OCI-LY7 (cell line): Measurements from ENCODE around the gene NACC1. TPM values are rescaled to one million over a fixed set of nuclear protein-coding genes. Genes with fewer than 3 reads are reported as not detected.

Source experiments
- BruUV-seq: library from RNA; stranded (reverse); fragments of 400-500 nt; replicated peaks from 2 replicates; lab custom pipeline; 2021; lab: Mats Ljungman, UMichigan
- CTCF ChIA-PET: fragments of 300-600 bp; sonication (Branson Sonifier 250); formaldehyde crosslinking; loops from one replicate; lab custom pipeline; 2022; ENCODE audit warnings: antibody characterized with exemption; ENCODE audit not compliant: unreplicated experiment; lab: Charles Lee
- POLR2A ChIA-PET: fragments of 300-600 bp; sonication (Branson Sonifier 250); formaldehyde crosslinking; loops from one replicate; lab custom pipeline; 2022; ENCODE audit warnings: antibody characterized with exemption; lab: Charles Lee
- DNase-seq: peaks from one replicate; pipeline ENCODE4 v3.0.0-alpha.2; 2015; ENCODE audit warnings: low spot score
- H2AFZ ChIP-seq: fragments of 200-600 bp; sonication (generic), shearing (Covaris generic); 2 replicates; pipeline ENCODE4 v1.6.1; 2014; ENCODE audit warnings: mild to moderate bottlenecking, antibody characterized with exemption, low read length, moderate library complexity
- H3K27ac ChIP-seq: fragments of 200-600 bp; sonication (generic); 2 replicates; pipeline ENCODE4 v1.5.1; 2014; ENCODE audit warnings: mixed run types, low read depth, mild to moderate bottlenecking, moderate library complexity, low read length, inconsistent platforms; ENCODE audit not compliant: poor library complexity, severe bottlenecking
- H3K36me3 ChIP-seq: fragments of 200-600 bp; sonication (generic); 2 replicates; pipeline ENCODE4 v1.6.1; 2014; ENCODE audit warnings: mild to moderate bottlenecking, antibody characterized with exemption, low read length, moderate library complexity, mixed read lengths; ENCODE audit not compliant: insufficient read depth
- H3K4me1 ChIP-seq: fragments of 200-600 bp; sonication (generic); 2 replicates; pipeline ENCODE4 v1.5.1; 2014; ENCODE audit warnings: mild to moderate bottlenecking, low read length; ENCODE audit not compliant: insufficient read depth, poor library complexity, severe bottlenecking
- H3K4me2 ChIP-seq: fragments of 200-600 bp; sonication (generic); 2 replicates; pipeline ENCODE4 v1.6.1; 2014; ENCODE audit warnings: mild to moderate bottlenecking, low read length
- H3K4me3 ChIP-seq: fragments of 200-600 bp; sonication (generic); 2 replicates; pipeline ENCODE4 v1.5.1; 2014; ENCODE audit warnings: mild to moderate bottlenecking, low read depth, low read length; ENCODE audit not compliant: poor library complexity, severe bottlenecking
- H3K79me2 ChIP-seq: fragments of 200-600 bp; sonication (generic); 2 replicates; pipeline ENCODE4 v1.6.1; 2016; ENCODE audit warnings: low read depth, mild to moderate bottlenecking, low read length, moderate library complexity, mixed read lengths; ENCODE audit not compliant: insufficient read depth
- H3K9me2 ChIP-seq: fragments of 200-600 bp; sonication (generic); 2 replicates; pipeline ENCODE4 v1.6.1; 2016; ENCODE audit warnings: mild to moderate bottlenecking, low read length, mixed read lengths; ENCODE audit not compliant: insufficient read depth
- H3K9me3 ChIP-seq: fragments of 200-600 bp; sonication (generic); 2 replicates; pipeline ENCODE4 v1.6.1; 2014; ENCODE audit warnings: mild to moderate bottlenecking, mixed run types, low read length, mixed read lengths
- H4K20me1 ChIP-seq: fragments of 200-600 bp; sonication (generic); 2 replicates; pipeline ENCODE4 v1.6.1; 2014; ENCODE audit warnings: mild to moderate bottlenecking, antibody characterized with exemption, low read length, moderate library complexity, mixed read lengths; ENCODE audit not compliant: insufficient read depth
- CTCF ChIP-seq: fragments of 200-600 bp; sonication (generic); conservative IDR thresholded peaks from 2 replicates; pipeline ENCODE4 v1.5.1; 2014; ENCODE audit warnings: mild to moderate bottlenecking, antibody characterized with exemption, low read length, moderate library complexity, mixed read lengths
- EZH2phosphoT487 ChIP-seq: fragments of 200-600 bp; sonication (generic); IDR thresholded peaks from 2 replicates; pipeline ENCODE4 v1.6.1; 2018; ENCODE audit warnings: low read depth, borderline replicate concordance, mild to moderate bottlenecking, mixed run types, antibody characterized with exemption, low read length, moderate library complexity, mixed read lengths
- intact Hi-C: fragments of 100-400 bp; cut with micrococcal nuclease; formaldehyde crosslinking; loops from one replicate; pipeline ENCODE4 v1.10.0; 2022; ENCODE audit not compliant: unreplicated experiment
- total RNA-seq, 2 experiments: library from RNA; depleted of rRNA in 1 of 2; stranded (reverse); fragments of >200 nt in 1 of 2; shearing (Covaris generic) in 1 of 2; gene quantifications; 2 replicates each; pipeline ENCODE4 v1.2.3, GENCODE V29; 2014 to 2022

NACC1 gene
- total RNA-seq, 2 experiments from 2014 or later = 52.9 to 56.3 TPM

- TF ChIP-seq EZH2phosphoT487 (no peak), CTCF (peak; percentile 92)
- BruUV-seq = no TSS peak
- Histone ChIP-seq H3K9me3 (no peaks in the 10 kb centered on the region), H3K4me2 (peak overlapping the region; percentile 80; the same call in 1 of the 2 replicates), H3K4me3 (no peak overlapping the region), H3K36me3 (peaks cover under 1% of the 10 kb centered on the region), H2AFZ (no peak overlapping the region), H4K20me1 (no peaks in the 10 kb centered on the region), H3K4me1 (peaks cover 42% of the 10 kb centered on the region), H3K27ac (no peak overlapping the region), H3K9me2 (no peaks in the 10 kb centered on the region), H3K79me2 (no peaks in the 10 kb centered on the region)
- DNase-seq = peak; percentile 85
- ChIA-PET POLR2A (no interaction called here), CTCF (interaction anchor here (1.1 to 1.6 kb wide), 2 partner anchors 116 to 128 kb away, joined by 9 to 10 read pairs; no protein-coding TSS in a partner anchor)
- intact Hi-C loops = loop anchor here (1.0 to 5.0 kb wide), 3 partner anchors 33 to 116 kb away; no protein-coding TSS in a partner anchor
These were observed 24.5 kb upstream of the NACC1 start for GRCh38 chr19:13093407-13094105.

GRCh38 chr19:13094106-13094504 is 24.0 kb upstream of the NACC1 start:
- ChIA-PET POLR2A (no interaction called here), CTCF (interaction anchor here (0.8 to 1.6 kb wide), 3 partner anchors 58 to 129 kb away, joined by 3 to 10 read pairs (median 9); no protein-coding TSS in a partner anchor)
- peaks cover 6% of the 10 kb centered on the region for H3K36me3 ChIP-seq
- intact Hi-C loops = loop anchor here (2.0 to 5.0 kb wide), 2 partner anchors 33 to 62 kb away; no protein-coding TSS in a partner anchor
- no TSS peak for BruUV-seq
- TF ChIP-seq EZH2phosphoT487 (no peak), CTCF (peak; percentile 60; the same call in 1 of the 2 replicates)
- H2AFZ ChIP-seq = no peak overlapping the region
- no peak overlapping the region for H3K27ac ChIP-seq
- no peaks in the 10 kb centered on the region for H4K20me1 ChIP-seq
- DNase-seq = no peak
- H3K9me3 ChIP-seq = no peaks in the 10 kb centered on the region
- no peaks in the 10 kb centered on the region for H3K9me2 ChIP-seq
- H3K79me2 ChIP-seq = no peaks in the 10 kb centered on the region
- no peak overlapping the region for H3K4me3 ChIP-seq
- H3K4me2 ChIP-seq = peak overlapping the region; percentile 80
- peaks cover 47% of the 10 kb centered on the region for H3K4me1 ChIP-seq
